Hepatocyte (in vitro differentiated cells): Measurements from ENCODE around the gene MIS18A.
"Not testable (repeated sequence)": the region's sequence is repeated elsewhere in the genome, so short reads cannot be mapped to it uniquely, and the experiment has no call there.

Experiments
- CTCF ChIP-seq: fragments of 200-600 bp; sonication (generic); IDR thresholded peaks from 2 replicates; pipeline ENCODE4 v1.5.1; 2016; ENCODE audit warnings: antibody characterized with exemption, mild to moderate bottlenecking; ENCODE audit not compliant: poor library complexity
- EZH2 ChIP-seq: fragments of 200-600 bp; sonication (generic); IDR thresholded peaks from 2 replicates; pipeline ENCODE4 v1.6.1; 2016; ENCODE audit warnings: antibody characterized with exemption, mild to moderate bottlenecking, borderline replicate concordance
- EZH2phosphoT487 ChIP-seq: fragments of 200-600 bp; sonication (generic); IDR thresholded peaks from one replicate; pipeline ENCODE4 v1.6.1; 2018; ENCODE audit warnings: antibody characterized with exemption, mild to moderate bottlenecking, low read depth, moderate library complexity; ENCODE audit not compliant: unreplicated experiment, severe bottlenecking

GRCh38 chr21:32265321-32265720 is 13.5 kb downstream of the MIS18A start:
- not testable (repeated sequence) for TF ChIP-seq EZH2, CTCF, EZH2phosphoT487
